ENCODE data around the gene CAPN9.

DNA sequence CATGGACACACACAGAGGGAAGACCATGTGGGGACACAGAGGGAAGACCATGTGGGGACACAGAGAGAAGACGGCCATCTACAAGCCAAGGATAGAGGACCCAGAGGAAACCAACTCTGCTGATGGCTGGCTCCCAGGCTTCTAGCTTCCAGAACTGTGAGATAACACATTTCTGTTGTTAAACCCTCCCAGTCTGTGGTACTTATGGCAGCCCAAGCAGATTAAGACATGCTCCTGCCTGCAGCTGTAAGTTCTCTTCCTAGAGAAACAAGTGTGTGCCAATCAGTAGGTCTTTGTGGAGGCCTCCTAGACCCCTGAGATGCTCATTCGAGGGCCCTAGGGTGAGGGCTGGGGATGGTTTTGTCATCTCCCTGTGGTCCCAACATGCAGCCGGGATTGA is 35.9 kb upstream of the CAPN9 start:
- TF ChIP-seq, protein P1, sequence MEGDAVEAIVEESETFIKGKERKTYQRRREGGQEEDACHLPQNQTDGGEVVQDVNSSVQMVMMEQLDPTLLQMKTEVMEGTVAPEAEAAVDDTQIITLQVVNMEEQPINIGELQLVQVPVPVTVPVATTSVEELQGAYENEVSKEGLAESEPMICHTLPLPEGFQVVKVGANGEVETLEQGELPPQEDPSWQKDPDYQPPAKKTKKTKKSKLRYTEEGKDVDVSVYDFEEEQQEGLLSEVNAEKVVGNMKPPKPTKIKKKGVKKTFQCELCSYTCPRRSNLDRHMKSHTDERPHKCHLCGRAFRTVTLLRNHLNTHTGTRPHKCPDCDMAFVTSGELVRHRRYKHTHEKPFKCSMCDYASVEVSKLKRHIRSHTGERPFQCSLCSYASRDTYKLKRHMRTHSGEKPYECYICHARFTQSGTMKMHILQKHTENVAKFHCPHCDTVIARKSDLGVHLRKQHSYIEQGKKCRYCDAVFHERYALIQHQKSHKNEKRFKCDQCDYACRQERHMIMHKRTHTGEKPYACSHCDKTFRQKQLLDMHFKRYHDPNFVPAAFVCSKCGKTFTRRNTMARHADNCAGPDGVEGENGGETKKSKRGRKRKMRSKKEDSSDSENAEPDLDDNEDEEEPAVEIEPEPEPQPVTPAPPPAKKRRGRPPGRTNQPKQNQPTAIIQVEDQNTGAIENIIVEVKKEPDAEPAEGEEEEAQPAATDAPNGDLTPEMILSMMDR (IDR thresholded peaks at IDR 0.05): no peak
- TF ChIP-seq POLR2A (IDR thresholded peaks at IDR 0.05): no peak
